ENCODE data around the gene HIGD1C. TPM values are rescaled to one million over a fixed set of nuclear protein-coding genes. Genes with fewer than 3 reads are reported as not detected.
"Not testable (repeated sequence)": the region's sequence is repeated elsewhere in the genome, so short reads cannot be mapped to it uniquely, and the experiment has no call there.

HIGD1C gene
- total RNA-seq, 1 donor from 2014 or later = not detected

GRCh38 chr12:50925342-50925651 is 27.0 kb upstream of the HIGD1C start:
- peak; percentile 27 to 40 for ATAC-seq
- TF ChIP-seq CTCF (IDR thresholded peaks at IDR 0.05) = no peak
- H3K36me3 ChIP-seq = peaks cover 12% of the 10 kb centered on the region
- H3K4me3 ChIP-seq = peak overlapping the region; percentile 84
- H3K27me3 ChIP-seq (ENCODE audit: low read depth) = no peaks in the 10 kb centered on the region
- H3K27ac ChIP-seq = peak overlapping the region; percentile 83
- peaks cover 49% of the 10 kb centered on the region for H3K4me1 ChIP-seq
- no peaks in the 10 kb centered on the region for H3K9me3 ChIP-seq
- intact Hi-C loops (cut with DNase I) = no loop called here
- no peak for DNase-seq

- Histone ChIP-seq H3K4me3 (peak overlapping the region; percentile 84), H3K36me3 (peaks cover 18% of the 10 kb centered on the region), H3K9me3 (no peaks in the 10 kb centered on the region), H3K27me3 (ENCODE audit: low read depth) (no peaks in the 10 kb centered on the region), H3K4me1 (peaks cover 55% of the 10 kb centered on the region), H3K27ac (peak overlapping the region; percentile 83)
- ATAC-seq (no peak), DNase-seq (no peak)
- no peak for TF ChIP-seq CTCF (IDR thresholded peaks at IDR 0.05)
- intact Hi-C loops (cut with DNase I) = no loop called here
These were observed 26.4 kb upstream of the HIGD1C start for GRCh38 chr12:50925920-50926319.

- Histone ChIP-seq H3K4me1 (peaks cover 60% of the 10 kb centered on the region), H3K9me3 (no peaks in the 10 kb centered on the region), H3K4me3 (peak overlapping the region; percentile 84), H3K27me3 (ENCODE audit: low read depth) (no peaks in the 10 kb centered on the region), H3K36me3 (peaks cover 23% of the 10 kb centered on the region), H3K27ac (peak overlapping the region; percentile 83)
- no peak for TF ChIP-seq CTCF (IDR thresholded peaks at IDR 0.05)
- ATAC-seq = no peak
- DNase-seq = no peak
- intact Hi-C loops (cut with DNase I) = no loop called here
These were observed 25.9 kb upstream of the HIGD1C start for GRCh38 chr12:50926415-50926814.

GRCh38 chr12:50926932-50927331 is 25.4 kb upstream of the HIGD1C start:
- peaks cover 26% of the 10 kb centered on the region for H3K36me3 ChIP-seq
- peak overlapping the region; percentile 83 for H3K27ac ChIP-seq
- ATAC-seq; H3K9me3 ChIP-seq; DNase-seq; intact Hi-C loops (cut with DNase I); H3K27me3 ChIP-seq (ENCODE audit: low read depth): not testable (repeated sequence)
- peaks cover 63% of the 10 kb centered on the region for H3K4me1 ChIP-seq
- peak overlapping the region; percentile 84 for H3K4me3 ChIP-seq

- H3K27me3 ChIP-seq (ENCODE audit: low read depth) = no peaks in the 10 kb centered on the region
- peak overlapping the region; percentile 84 for H3K4me3 ChIP-seq
- intact Hi-C loops (cut with DNase I) = no loop called here
- peaks cover 31% of the 10 kb centered on the region for H3K36me3 ChIP-seq
- peak overlapping the region; percentile 83 for H3K27ac ChIP-seq
- ATAC-seq = no peak
- peaks cover 63% of the 10 kb centered on the region for H3K4me1 ChIP-seq
- no peaks in the 10 kb centered on the region for H3K9me3 ChIP-seq
- DNase-seq = no peak
- no peak for TF ChIP-seq CTCF (IDR thresholded peaks at IDR 0.05)
These were observed 25.0 kb upstream of the HIGD1C start for GRCh38 chr12:50927356-50927755.

GRCh38 chr12:50927766-50928224 is 24.5 kb upstream of the HIGD1C start:
- H3K9me3 ChIP-seq = no peaks in the 10 kb centered on the region
- DNase-seq = no peak
- intact Hi-C loops (cut with DNase I) = no loop called here
- H3K4me3 ChIP-seq = peak overlapping the region; percentile 84
- ATAC-seq = no peak
- H3K27me3 ChIP-seq (ENCODE audit: low read depth) = no peaks in the 10 kb centered on the region
- peaks cover 33% of the 10 kb centered on the region for H3K36me3 ChIP-seq
- H3K27ac ChIP-seq = peak overlapping the region; percentile 83
- TF ChIP-seq CTCF (IDR thresholded peaks at IDR 0.05) = no peak
- H3K4me1 ChIP-seq = peaks cover 63% of the 10 kb centered on the region

Data from lower lobe of right lung (tissue), 2 donors.